ENCODE data around the gene ALG8. TPM values are rescaled to one million over a fixed set of nuclear protein-coding genes. Genes with fewer than 3 reads are reported as not detected.

Gene ALG8
- total RNA-seq, 1 donor from 2014 or later = 27.0 TPM

DNA sequence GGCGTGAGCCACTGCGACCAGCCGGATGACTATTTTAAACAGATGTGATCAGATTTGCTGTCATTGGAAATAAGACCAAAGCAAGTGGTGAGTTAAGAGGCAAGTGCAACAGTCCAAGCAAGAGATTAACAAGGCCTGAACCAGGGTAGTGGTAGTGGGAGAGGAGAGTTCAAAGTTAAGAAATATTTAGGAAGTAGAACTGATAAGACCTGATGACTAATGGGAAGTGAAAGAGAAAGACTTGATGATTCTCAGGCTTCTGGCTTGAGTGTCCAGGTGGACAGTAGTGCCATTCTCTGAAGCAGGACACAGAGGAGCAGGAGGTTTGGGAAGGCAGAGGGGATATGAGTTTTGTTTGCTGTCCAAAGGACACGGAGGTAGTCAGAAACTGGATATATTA, 67.0 kb downstream of the ALG8 start:
- TF ChIP-seq, protein P1, sequence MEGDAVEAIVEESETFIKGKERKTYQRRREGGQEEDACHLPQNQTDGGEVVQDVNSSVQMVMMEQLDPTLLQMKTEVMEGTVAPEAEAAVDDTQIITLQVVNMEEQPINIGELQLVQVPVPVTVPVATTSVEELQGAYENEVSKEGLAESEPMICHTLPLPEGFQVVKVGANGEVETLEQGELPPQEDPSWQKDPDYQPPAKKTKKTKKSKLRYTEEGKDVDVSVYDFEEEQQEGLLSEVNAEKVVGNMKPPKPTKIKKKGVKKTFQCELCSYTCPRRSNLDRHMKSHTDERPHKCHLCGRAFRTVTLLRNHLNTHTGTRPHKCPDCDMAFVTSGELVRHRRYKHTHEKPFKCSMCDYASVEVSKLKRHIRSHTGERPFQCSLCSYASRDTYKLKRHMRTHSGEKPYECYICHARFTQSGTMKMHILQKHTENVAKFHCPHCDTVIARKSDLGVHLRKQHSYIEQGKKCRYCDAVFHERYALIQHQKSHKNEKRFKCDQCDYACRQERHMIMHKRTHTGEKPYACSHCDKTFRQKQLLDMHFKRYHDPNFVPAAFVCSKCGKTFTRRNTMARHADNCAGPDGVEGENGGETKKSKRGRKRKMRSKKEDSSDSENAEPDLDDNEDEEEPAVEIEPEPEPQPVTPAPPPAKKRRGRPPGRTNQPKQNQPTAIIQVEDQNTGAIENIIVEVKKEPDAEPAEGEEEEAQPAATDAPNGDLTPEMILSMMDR (IDR thresholded peaks at IDR 0.05) = no peak

DNA sequence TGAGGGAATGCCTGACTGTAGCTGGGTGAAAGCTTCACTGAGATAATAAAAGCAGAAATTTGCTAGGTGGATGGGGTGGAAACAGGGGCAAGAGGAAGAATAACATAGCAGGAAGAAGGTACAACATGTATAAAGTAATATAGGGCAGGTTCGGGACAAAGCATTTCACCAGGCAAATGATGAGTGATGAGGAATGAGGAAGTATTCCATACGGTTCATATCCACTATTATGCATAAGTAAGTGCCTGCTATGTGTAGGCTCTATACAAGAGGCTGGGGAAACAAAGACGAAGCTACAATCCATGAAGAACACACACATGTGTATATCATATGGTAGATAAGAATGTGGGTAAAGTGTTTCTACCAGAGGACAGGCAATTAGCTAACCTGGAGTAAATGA, 67.7 kb downstream of the ALG8 start:
- intact Hi-C loops (cut with DNase I) = no loop called here
- no peaks in the 10 kb centered on the region for H3K9me3 ChIP-seq
- no peak overlapping the region for H3K4me3 ChIP-seq
- peaks cover 23 to 26% of the 10 kb centered on the region in 2 donors for H3K36me3 ChIP-seq
- no peak overlapping the region for H3K27ac ChIP-seq
- TF ChIP-seq, protein P1 (IDR thresholded peaks at IDR 0.05) = no peak
- H3K27me3 ChIP-seq = no peaks in the 10 kb centered on the region
- no peak for DNase-seq (ENCODE audit: low spot score in 2 of 2)
- H3K4me1 ChIP-seq = peaks cover 2 to 5% of the 10 kb centered on the region in 2 donors

More for the DNA sequence above, 67.0 kb downstream of the ALG8 start:
- intact Hi-C loops (cut with DNase I) = no loop called here
- no peak overlapping the region for H3K4me3 ChIP-seq
- peaks cover 4 to 12% of the 10 kb centered on the region in 2 donors for H3K4me1 ChIP-seq
- DNase-seq (ENCODE audit: low spot score in 2 of 2) = no peak
- H3K36me3 ChIP-seq = peaks cover 20 to 24% of the 10 kb centered on the region in 2 donors
- no peaks in the 10 kb centered on the region for H3K27me3 ChIP-seq
- no peak overlapping the region for H3K27ac ChIP-seq
- H3K9me3 ChIP-seq = no peaks in the 10 kb centered on the region

DNA sequence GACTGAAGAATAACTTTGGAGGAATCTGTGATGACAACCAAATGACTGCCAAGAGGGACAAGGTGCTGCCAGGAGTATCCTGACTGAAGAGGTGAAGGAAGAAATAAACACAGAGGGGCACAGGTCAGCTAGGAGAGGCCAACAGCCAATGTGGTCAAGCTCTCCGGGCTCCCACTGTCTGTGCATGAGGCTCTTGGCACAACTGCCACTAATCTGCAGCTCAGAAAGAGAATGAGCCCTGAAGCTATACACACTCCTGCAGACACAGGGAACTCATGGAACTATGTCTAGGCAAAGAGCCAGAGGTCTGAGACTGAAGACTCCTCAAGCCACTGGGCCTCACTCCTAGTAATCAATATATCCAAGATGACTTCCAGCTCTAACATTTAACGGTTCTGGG, 68.8 kb downstream of the ALG8 start:
- Histone ChIP-seq H3K27me3 (no peaks in the 10 kb centered on the region), H3K4me3 (no peak overlapping the region), H3K4me1 (no peaks in the 10 kb centered on the region), H3K27ac (no peak overlapping the region), H3K36me3 (peaks cover 23 to 26% of the 10 kb centered on the region in 2 donors), H3K9me3 (no peaks in the 10 kb centered on the region)
- TF ChIP-seq, protein P1 (IDR thresholded peaks at IDR 0.05) = no peak
- intact Hi-C loops (cut with DNase I) = no loop called here
- DNase-seq (ENCODE audit: low spot score in 2 of 2) = no peak

DNA sequence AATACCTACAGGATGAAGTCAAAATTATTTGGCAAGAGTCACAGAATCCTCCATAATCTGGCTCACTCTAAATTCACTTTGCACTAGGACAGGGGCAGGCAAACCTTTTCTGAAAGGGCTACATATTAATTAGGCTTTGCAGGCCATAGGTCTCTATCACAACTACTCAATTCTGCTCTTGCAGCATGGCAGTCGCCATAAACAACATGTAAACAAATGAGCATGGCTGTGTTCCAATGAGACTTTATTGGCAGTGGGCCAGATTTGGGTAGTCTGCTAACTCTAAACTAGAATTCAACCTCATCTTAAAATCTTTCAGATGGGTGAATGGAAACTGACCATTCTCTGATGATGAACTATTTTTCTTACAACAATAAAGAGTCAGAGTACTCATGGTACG, 70.0 kb downstream of the ALG8 start:
- Histone ChIP-seq H3K27ac (no peak overlapping the region), H3K36me3 (peaks cover 23 to 26% of the 10 kb centered on the region in 2 donors), H3K4me1 (no peaks in the 10 kb centered on the region), H3K9me3 (no peaks in the 10 kb centered on the region), H3K4me3 (no peak overlapping the region), H3K27me3 (no peaks in the 10 kb centered on the region)
- TF ChIP-seq, protein P1 (IDR thresholded peaks at IDR 0.05) = no peak
- intact Hi-C loops (cut with DNase I) = no loop called here
- DNase-seq (ENCODE audit: low spot score in 2 of 2) = no peak

GRCh38 chr11:78067704-78068103, 71.7 kb downstream of the ALG8 start:
- peaks cover 23% of the 10 kb centered on the region in 2 donors for H3K36me3 ChIP-seq

More at GRCh38 chr11:78067704-78068103, 71.7 kb downstream of the ALG8 start:
- Histone ChIP-seq H3K9me3 (no peaks in the 10 kb centered on the region), H3K27ac (no peak overlapping the region), H3K4me3 (no peak overlapping the region), H3K4me1 (no peaks in the 10 kb centered on the region), H3K27me3 (no peaks in the 10 kb centered on the region)
- intact Hi-C loops (cut with DNase I) = no loop called here
- TF ChIP-seq, protein P1 (IDR thresholded peaks at IDR 0.05) = no peak
- no peak for DNase-seq (ENCODE audit: low spot score in 2 of 2)

Data from ascending aorta (tissue), 2 donors.